Stimulated activated CD8-positive, alpha-beta memory T cell treated with anti-CD3 and anti-CD28 coated beads, Interleukin-15, amount 100 ng/mL, for 1 hour (primary cell): Measurements from ENCODE around the gene UGT2B17.
"Not testable (repeated sequence)": the region's sequence is repeated elsewhere in the genome, so short reads cannot be mapped to it uniquely, and the experiment has no call there.

ENCODE experiments used
- DNase-seq: peaks from one replicate; pipeline ENCODE4 v3.0.0-alpha.2; 2020; ENCODE audit warnings: low read depth

Gene UGT2B17

GRCh38 chr4:68576272-68577125 is at the start of gene UGT2B17:
Gene UGT2B17, minus strand, starts transcription at chr4:68576322. Its CDS starts 7,838 bp downstream, at chr4:68568484.
- no peak for DNase-seq

GRCh38 chr4:68622731-68623130 is 46.6 kb upstream of the UGT2B17 start:
- not testable (repeated sequence) for DNase-seq

GRCh38 chr4:68617003-68617698 is 41.0 kb upstream of the UGT2B17 start:
- no peak for DNase-seq

DNA sequence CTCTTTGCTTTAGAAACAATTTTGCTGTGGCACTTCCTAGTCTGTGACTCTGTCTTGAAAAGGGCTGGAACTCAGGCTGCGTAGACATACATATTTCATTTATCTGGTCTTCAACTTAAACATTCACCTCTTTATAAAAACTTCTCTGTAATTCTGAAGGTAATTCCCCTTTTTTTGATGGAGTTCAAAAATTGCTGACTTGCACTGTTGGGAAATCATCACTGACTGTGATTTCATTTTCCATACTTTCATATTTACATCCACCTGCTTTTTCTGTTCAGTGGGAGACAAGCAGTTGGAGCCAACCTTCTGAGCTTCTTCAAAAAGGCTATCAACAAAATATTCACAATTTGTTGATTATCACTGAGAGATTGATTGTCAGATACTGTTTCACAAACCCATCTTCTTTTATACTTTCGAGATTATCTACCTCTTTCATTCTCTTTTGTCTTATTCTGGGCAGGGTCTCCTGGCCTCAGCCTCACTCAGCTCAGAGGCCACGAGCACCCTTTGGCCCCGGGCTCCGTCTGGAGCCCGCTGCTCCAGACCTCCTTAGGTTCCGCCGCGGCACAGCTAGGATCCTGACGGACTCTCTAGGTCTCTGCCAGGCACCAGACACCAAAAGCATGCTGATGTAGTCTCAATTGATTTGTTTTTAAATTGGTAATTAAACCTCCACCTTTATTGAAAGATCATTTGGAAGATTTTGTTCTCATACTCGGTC is 39.7 kb upstream of the UGT2B17 start:
- no peak for DNase-seq

GRCh38 chr4:68613752-68614151 is 37.6 kb upstream of the UGT2B17 start:
- no peak for DNase-seq

DNA sequence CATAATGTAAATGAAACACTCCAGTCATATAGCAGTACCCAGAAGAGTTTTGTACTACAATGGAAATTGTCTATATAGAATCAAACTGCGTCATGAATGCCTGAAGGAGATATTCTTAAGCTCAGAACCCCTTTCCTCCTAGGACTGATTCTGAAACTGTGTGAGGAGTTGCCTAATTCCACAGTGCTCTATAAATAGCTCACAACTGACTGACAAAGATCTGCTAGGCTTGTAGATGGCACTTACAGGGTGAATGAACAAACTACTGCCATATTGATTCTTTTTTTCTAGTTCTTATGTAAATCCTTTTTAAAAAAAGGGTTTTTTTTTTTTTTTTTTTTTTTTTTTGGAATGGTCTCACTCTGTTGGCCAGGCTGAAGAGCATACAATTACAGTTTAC is 30.1 kb upstream of the UGT2B17 start:
- no peak for DNase-seq

DNA sequence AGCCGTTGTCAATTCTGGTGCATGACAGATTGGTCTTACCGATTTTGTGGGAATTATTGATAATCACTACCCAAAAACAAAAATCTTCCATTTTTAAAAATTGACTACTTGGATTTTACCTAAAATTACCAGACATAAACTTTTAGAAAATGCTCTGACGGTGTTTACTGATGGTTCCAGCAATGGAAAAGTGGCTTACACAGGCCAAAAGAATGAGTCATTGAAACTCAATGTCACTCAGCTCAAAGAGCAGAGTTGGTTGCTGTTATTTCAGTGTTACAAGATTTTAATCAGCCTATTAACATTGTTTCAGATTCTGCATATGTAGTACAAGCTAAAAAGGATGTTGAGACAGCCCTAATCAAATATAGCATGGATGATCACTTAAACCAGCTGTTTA is 23.0 kb upstream of the UGT2B17 start:
- no peak for DNase-seq

DNA sequence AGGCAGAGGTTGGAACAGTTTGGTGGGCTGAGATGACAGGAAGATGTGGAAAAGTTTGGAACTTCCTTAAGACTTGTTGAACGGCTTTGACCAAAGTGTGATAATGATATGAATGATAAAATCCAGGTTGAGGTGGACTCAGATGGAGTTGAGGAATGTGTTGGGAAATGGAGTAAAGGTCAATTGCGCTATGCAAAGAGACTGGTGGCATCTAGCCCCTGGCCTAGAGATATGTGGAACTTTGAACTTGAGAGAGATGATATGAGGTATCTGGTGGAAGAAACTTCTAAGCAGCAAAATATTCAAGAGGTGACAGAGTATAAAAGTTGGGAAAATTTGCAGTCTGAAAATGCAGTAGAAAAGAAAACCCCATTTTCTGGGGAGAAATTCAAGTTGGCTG is 21.4 kb upstream of the UGT2B17 start:
- no peak for DNase-seq

DNA sequence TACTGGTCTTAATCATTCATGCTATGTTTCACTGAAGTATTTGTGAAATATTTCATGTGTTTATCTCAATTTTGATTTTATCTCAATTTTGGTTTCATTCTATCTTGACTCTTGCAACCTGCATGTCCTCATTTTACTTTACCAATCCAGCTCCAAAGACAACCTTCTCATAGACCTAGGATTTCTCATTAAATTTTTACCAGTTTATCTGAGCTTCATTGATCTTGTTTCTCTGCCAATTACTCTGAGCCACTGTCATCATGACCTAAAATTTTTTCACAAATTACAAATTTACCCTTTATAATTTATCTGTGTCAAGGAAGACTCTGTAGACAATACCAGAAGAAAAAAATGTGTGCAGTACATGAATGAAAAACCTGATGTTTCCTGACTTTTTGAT is 18.6 kb upstream of the UGT2B17 start:
- DNase-seq = no peak

DNA sequence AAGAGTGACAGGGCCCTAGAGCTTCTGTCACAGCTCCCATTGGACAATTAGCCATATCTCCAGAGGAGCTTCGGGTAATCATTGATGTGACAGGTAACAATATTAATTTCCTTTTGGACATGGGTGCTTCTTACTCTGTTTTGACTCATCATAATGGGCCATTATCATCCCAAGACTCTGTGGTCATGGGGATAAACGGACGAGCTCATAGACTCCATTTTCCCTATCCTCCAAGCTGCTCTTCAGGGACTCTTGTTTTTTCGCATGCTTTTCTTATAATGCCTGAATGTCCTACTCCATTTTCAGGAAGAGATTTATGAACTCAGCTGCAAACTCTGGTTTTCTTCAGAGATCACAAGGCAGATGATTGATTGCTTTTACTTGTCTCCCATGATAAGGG is 17.0 kb upstream of the UGT2B17 start:
- no peak for DNase-seq

DNA sequence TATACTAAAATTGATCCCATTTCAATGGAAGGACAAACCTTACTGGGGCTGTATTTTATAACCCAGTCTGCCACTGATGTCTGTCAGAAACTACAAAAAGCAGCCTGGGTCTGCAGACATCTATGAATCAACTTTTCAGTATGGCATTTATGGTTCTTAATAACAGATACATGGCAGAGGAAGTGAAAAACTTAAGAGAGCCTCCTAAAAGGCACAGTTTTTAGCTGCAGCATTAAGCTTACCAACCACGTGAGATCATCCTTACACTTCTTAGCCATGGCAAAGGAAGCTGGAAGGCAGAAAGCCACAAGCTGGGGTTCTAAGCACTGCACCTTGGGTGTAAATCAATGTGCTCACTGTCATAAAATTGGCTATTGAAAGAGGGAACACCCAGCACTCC is 16.6 kb upstream of the UGT2B17 start:
- no peak for DNase-seq

GRCh38 chr4:68591204-68591603 is 15.1 kb upstream of the UGT2B17 start:
- no peak for DNase-seq

- DNase-seq = no peak
Measured at GRCh38 chr4:68589790-68590189, 13.7 kb upstream of the UGT2B17 start.

DNA sequence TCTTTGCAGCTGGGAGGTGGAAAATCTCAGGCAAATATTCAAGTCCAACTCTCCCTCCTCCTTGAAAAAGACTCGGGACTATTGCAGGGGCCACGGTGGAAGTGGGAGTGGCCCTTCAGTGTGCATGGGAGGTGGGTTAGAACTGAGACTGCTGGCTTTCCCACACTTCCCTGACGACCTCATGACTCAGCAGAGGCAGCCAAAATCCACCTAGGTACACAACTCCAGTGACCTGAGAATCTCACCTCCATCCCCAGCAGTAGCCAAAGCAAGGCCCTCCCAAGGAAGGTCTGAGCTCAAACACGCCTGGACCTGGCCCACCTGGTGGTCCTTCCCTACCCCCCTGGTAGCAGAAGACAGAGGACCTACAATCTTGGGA is 6.2 kb upstream of the UGT2B17 start:
- no peak for DNase-seq

DNA sequence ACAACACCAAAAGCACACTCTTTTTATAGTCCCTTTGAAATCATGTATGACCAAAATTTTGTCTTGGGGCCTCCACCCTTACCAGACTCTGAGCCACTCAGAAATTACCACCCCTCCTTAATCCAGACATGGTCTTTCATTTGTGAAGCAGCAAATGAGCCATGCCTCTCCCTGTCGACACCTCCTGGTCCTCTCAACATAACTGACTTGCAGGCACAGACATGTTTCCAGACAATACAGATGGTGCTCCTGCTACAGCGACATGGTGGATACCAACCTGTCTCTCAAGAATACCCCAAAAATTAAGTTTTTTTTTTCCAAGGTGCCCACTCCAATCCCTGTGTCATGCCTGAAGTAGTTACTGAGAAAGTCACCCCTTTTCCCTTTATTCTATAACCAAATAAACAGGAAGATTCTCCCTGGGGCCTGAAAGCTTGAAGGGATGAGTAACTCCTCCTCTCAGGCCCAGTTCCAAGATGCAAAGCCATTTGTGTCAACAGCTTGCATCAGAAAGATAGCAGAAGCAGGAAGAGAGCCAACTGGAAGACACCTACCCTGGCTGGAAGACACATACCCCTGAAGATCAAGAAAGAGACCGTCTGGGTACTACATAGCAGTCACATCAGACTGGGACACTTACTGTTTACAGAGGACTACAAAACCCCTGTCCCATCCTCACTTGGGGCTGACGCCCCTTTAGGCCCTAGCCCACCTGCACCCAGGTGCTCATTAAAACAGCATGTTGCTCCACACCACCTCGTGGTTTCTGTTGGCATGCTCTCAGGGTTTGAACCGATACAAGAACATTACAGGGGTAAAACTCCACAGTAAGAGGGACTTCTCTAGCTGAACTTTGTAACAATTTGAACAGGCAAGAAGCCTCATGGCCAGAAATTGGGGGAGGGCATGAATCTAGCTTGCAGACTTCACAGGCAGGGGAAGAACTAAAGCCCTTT is 5.5 kb upstream of the UGT2B17 start:
- no peak for DNase-seq

GRCh38 chr4:68577590-68577989 is 1.5 kb upstream of the UGT2B17 start:
- DNase-seq = no peak

- not testable (repeated sequence) for DNase-seq
Measured at GRCh38 chr4:68575636-68576035, 486 bp downstream of the UGT2B17 start.

DNA sequence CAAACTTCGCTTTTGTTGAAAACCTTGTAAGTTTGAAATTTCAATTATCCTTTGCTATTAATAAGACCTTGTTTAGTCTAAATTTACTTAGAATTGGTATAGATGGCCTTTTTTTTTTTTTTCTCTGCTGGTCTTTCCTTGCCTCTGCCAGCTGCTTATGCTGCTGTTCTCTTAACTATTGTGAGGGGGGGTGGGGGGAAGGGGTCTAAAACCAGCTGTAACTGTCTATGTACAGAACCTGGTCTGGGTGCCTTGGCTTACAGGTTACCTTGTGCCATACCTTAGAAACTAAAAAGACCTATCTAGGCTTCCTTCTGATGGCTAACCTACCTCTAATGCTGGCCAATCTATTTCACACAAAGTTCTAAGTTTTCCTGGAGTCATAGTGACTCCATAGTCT is 1.0 kb downstream of the UGT2B17 start:
- no peak for DNase-seq

DNA sequence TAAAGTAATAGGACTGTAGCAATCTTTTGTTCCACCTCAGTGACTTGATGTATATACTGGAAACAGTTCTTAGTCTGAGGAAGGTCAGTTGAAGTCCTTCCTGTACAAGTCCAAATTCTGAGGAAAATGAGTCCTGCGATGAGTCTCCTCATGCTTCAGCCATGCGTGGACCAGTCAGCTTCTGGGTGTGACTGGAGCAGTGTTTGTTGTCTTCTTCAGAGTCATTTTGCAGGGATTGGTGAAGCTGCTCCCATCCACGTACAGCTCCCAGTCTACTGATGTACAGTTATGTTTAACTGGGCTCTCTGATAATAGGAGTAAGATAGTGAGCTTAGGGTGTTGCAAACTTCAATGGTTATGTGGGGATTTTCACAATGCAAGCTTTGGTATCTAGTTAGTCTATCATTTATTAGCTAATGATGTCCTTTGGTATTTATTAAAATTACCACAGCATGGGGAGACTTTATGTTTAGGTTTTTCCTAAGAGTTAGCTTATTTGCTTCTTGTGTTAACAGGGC is 3.4 kb downstream of the UGT2B17 start:
- DNase-seq = no peak

- DNase-seq = no peak
Measured at GRCh38 chr4:68570122-68570507, 6.0 kb downstream of the UGT2B17 start.

DNA sequence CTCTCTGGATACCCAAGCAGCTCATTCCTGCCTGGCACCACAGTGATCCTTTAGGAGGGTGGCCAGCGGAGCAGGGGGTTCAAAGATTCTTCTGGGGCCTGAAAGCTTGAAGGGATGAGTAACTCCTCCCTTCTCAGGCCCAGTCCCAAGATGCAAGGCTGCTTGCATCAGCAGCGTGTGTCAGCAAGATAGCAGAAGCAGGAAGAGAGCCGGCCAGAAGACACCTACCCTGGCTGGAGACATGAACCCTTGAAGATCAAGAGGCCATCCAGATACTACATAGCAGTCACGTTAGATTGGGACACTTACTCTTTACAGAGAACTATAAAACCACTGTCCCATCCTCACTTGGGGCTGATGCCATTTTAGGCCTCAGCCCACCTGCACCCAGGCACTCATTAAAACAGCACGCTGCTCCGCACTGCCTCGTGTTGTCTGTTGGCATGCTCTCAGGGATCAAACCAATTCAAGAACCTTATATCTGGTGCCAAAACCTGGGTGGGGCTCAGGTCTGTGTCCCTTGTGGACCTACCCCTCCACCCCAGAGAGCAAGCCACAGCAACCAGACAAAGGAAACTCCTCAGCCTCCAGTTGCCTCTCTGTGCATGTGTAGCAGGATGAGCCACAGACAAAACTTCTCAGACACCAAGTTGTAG is 6.5 kb downstream of the UGT2B17 start:
- no peak for DNase-seq
